Measurements from ENCODE around the gene OLFML2B. TPM values are rescaled to one million over a fixed set of nuclear protein-coding genes. Genes with fewer than 3 reads are reported as not detected.

OLFML2B gene
- total RNA-seq, 2 experiments from 2014 or later: not detected

DNA sequence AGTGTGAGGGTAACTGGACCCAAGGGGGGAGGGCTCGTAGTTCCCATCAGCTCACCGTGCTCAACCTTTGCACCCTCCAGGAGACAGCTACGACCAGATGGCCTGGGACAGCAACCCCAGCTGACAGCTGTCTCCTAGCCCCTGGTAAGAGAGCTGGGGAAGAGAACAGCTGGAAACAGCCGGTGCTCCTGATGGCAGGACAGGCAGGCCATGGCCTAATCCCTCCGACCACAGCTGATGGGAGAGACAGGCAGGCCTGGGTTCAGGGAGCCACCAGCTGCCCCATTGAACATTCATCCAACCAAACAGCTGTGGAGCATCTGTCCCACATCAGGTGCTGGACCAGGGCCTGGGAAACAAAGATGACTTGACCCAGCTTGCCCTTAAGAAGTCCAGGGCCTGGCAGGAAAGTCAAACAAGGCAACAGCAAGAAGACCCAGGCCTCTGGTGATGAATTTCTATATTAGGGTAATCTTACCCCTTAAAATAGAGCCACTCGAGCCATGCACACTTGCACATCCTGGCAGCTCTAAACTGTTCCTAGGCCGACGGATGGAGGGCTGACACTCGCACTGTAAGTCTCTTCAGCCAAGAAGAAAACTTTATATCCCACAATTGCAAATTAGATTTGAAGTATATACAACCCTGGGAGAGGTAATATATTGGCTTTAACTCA lies 12.2 kb downstream of the OLFML2B start:
- CTCF ChIA-PET: interaction anchor here (1.1 kb wide), 1 partner anchor 45 kb away, joined by 3 read pairs; no protein-coding TSS in a partner anchor
- H3K27me3 Mint-ChIP-seq: peaks cover 16% of the 10 kb centered on the region
- H3K4me3 Mint-ChIP-seq: no peak overlapping the region
- no peaks in the 10 kb centered on the region for H3K9me3 Mint-ChIP-seq (ENCODE audit: low read depth)
- ATAC-seq (no peak), DNase-seq (no peak)
- no peak overlapping the region for H3K27ac Mint-ChIP-seq
- no peaks in the 10 kb centered on the region for H3K36me3 Mint-ChIP-seq
- no peaks in the 10 kb centered on the region for H3K4me1 Mint-ChIP-seq

DNA sequence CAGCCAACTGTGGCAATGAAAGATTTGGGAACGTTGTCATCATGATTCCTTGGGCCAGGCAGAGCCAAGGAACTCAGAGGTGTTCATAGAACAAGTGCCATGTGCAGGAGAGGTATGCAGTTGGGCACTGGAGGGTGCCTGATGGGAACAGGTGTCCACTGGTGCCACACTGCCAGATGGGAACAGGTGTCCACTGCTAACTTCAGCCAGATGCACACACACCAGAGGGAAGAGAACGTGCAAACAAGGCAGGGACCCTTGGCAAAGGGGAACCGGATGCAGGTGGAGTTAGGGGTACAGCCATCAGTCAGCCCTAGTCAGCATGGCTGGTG lies 13.5 kb downstream of the OLFML2B start:
- ATAC-seq: no peak

DNA sequence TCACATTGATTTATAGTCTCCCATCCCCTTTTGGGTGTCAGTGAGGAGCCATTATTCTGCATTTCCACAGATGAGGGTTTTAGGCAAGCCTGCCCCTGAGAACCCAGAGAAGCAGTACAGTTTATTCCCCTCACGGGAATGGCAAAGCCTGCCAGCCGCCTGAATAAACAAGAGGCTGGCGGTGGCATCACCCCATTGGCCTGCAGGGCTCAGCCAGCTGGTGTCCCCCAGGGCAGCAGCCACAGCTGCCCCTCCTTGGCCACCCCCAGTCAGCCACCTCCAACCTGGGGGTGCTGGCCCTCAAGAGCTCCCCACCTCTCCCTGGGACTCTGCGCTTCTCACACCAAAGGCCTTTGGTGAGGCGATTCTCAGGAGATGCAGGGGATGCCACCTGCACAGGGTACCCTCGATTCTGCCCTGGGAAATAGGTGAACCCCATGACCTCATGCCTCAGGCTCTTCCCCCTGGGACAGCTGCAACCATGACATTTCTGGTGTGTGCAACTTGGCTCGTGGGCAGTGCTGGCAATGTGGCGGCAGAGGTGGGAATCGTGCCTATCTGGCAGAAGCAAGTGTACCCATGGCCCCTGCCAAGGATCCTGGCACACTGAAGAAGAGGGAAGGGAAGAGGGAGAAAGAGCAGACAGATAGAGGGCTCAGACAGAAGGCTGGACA lies 14.0 kb downstream of the OLFML2B start:
- Mint-ChIP-seq H3K4me1 (no peaks in the 10 kb centered on the region), H3K4me3 (no peak overlapping the region), H3K36me3 (no peaks in the 10 kb centered on the region), H3K27me3 (peaks cover 24% of the 10 kb centered on the region), H3K9me3 (ENCODE audit: low read depth) (no peaks in the 10 kb centered on the region), H3K27ac (no peak overlapping the region)
- CTCF ChIA-PET: no interaction called here
- DNase-seq: no peak
- no peak for ATAC-seq

More for the DNA sequence above, 13.5 kb downstream of the OLFML2B start:
- CTCF ChIA-PET: no interaction called here
- peaks cover 20% of the 10 kb centered on the region for H3K27me3 Mint-ChIP-seq
- H3K4me1 Mint-ChIP-seq: no peaks in the 10 kb centered on the region
- H3K4me3 Mint-ChIP-seq: no peak overlapping the region
- H3K9me3 Mint-ChIP-seq (ENCODE audit: low read depth): no peaks in the 10 kb centered on the region
- DNase-seq: no peak
- H3K36me3 Mint-ChIP-seq: no peaks in the 10 kb centered on the region
- H3K27ac Mint-ChIP-seq: no peak overlapping the region

DNA sequence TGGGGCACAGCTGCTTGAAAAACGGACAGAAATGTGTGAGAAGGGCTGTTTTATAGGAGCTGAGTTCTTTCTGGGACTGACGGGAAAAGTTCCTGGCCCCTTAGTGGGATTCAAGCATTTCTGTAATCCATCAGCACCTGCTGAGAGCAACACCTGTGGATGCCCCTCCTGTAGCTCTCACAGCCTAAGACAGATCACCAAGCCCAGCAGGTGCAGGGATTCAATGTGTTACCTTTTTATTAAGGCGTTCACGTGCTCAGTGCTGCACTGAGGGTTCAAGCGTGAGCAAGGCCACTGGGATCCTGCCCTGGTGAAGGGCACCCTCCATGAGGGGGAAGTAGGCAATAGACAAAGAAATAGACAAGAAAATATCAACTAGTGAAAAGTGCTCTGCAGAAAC lies 14.9 kb downstream of the OLFML2B start:
- no peak for ATAC-seq
- Mint-ChIP-seq H3K27ac (no peak overlapping the region), H3K36me3 (no peaks in the 10 kb centered on the region), H3K27me3 (peaks cover 25% of the 10 kb centered on the region), H3K4me1 (no peaks in the 10 kb centered on the region), H3K9me3 (ENCODE audit: low read depth) (no peaks in the 10 kb centered on the region), H3K4me3 (no peak overlapping the region)
- CTCF ChIA-PET: no interaction called here
- DNase-seq: no peak

DNA sequence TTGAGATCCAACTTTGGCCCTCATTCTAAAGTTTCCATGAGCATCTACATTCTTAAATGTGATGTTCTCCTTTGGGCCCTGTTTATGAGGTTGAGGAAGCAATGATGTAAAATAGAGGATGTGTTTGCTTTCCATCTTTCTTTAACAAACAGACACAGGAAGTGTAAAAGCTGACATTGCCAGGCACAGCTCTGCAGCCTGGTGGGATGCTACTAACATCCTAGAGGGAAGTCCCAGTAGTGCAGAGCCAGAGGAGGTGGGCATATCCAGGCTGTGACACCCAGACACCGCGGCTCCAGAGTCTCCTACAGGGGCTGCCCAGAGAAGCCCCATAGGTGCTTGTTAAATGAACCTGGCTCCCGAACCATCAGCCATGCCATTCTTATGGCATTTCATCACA lies 16.2 kb downstream of the OLFML2B start:
- Mint-ChIP-seq H3K4me3 (no peak overlapping the region), H3K9me3 (ENCODE audit: low read depth) (no peaks in the 10 kb centered on the region), H3K36me3 (no peaks in the 10 kb centered on the region), H3K27me3 (peaks cover 29% of the 10 kb centered on the region), H3K27ac (no peak overlapping the region), H3K4me1 (peaks cover 2% of the 10 kb centered on the region)
- CTCF ChIA-PET: no interaction called here
- no peak for DNase-seq
- ATAC-seq: no peak

DNA sequence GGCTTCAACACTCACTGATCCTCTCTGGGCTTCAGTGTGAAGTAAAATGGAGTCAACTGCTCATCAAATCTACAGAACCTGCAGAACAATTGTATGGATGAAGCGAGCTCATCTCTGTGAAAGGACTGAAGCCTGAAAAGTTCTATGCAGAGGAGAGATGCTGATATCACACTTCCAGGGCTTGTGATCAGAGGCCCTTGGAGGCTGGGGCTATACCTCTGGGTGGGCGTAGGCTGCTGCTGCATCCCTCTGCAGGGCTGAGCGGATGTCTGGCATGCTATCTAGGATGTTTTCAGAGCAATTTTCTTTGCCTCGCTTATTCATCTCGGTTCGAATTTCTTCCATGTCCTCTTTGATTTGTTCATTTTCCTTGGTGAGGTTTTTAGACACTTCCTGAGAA lies 17.6 kb downstream of the OLFML2B start:
- no peaks in the 10 kb centered on the region for H3K36me3 Mint-ChIP-seq
- peaks cover 2% of the 10 kb centered on the region for H3K4me1 Mint-ChIP-seq
- H3K27ac Mint-ChIP-seq: no peak overlapping the region
- no peak for DNase-seq
- CTCF ChIA-PET: no interaction called here
- peaks cover 29% of the 10 kb centered on the region for H3K27me3 Mint-ChIP-seq
- no peaks in the 10 kb centered on the region for H3K9me3 Mint-ChIP-seq (ENCODE audit: low read depth)
- no peak for ATAC-seq
- no peak overlapping the region for H3K4me3 Mint-ChIP-seq

DNA sequence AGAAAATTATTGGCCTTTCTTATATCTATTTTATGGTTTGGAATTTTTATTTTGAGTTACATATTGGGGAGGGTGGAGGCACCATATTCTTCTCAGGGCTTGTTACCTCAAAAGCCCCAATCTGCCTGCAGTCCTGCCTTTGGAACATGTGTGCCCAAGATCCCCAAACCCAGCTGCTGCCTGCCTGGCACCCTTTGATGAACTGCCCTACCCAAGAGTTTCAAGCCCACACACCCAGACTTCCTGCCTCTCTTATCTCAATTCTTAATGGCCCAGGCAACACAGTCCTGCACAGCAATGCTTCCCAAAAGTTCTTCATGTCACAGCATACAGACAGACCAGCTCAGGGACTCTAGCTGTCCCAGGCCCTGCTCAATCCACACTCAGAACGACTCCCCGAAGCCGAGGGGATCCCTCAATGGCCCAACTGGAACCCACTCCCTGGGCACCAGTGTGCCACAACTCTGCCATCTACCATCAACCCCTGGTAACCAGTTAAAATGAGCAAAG lies 19.2 kb downstream of the OLFML2B start:
- Mint-ChIP-seq H3K4me1 (peaks cover 2% of the 10 kb centered on the region), H3K4me3 (no peak overlapping the region), H3K27ac (no peak overlapping the region), H3K9me3 (ENCODE audit: low read depth) (no peaks in the 10 kb centered on the region), H3K36me3 (no peaks in the 10 kb centered on the region), H3K27me3 (peaks cover 29% of the 10 kb centered on the region)
- CTCF ChIA-PET: no interaction called here
- ATAC-seq (no peak), DNase-seq (no peak)

DNA sequence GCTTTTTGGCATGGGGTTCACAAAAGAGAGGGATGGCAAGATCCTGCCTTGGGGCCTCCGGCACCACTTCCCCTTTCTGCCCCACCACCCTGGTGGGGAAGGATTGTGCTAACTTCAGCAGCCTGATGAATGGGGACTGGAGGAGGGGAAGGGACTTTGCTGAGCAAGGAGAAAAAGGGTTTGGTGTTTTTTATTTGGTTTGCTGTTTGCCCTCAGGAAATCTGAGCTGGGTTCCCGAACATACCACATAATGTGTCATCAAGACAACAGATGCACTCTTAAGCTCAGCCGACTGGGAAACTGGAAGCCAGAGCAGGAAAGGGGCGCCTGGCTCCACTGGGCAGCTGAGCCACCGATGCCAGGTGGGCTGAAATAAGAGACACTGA lies 19.8 kb downstream of the OLFML2B start:
- CTCF ChIA-PET: no interaction called here

DNA sequence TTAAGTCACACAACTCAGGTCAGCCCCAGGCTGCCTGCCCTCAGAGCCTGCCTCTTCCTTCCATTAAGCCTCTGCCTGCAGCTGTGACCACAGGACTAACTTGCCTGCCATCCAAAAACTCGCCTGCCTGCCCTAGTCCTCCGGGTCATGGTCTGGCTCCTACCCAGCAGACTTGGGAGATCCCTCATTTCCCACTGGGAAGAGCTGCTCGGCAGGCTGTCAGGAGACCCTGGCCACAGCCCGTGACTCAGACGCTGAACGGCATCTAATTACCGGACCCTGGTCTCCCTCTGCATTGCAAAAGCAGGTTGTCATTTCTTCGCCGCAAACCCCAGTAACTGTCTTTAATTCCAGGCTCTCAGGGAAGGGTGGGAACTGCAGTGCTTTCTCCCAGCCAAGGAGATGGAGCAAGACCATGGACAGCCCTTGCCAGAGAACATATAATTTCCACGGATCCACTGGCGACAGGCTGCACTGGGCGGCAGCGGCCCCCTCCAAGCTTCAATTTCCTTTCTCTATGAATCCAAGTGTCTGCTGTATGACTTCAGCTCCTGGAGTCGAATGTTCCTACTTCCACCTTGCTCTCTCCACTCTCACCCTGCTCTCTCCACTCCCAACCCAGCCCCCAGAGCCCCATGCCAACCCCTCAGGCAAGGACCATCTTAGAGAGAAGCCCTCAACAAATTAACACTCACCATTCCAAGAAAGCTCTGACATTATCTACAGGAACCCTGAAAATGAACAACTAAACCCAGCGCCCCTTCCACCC lies 20.4 kb downstream of the OLFML2B start:
- H3K27me3 Mint-ChIP-seq: peaks cover 29% of the 10 kb centered on the region
- no peak for DNase-seq
- H3K36me3 Mint-ChIP-seq: no peaks in the 10 kb centered on the region
- H3K4me1 Mint-ChIP-seq: peaks cover 2% of the 10 kb centered on the region
- H3K4me3 Mint-ChIP-seq: no peak overlapping the region
- no peak overlapping the region for H3K27ac Mint-ChIP-seq
- no peak for ATAC-seq
- CTCF ChIA-PET: no interaction called here
- H3K9me3 Mint-ChIP-seq (ENCODE audit: low read depth): no peaks in the 10 kb centered on the region

More for the DNA sequence above, 19.8 kb downstream of the OLFML2B start:
- H3K27ac Mint-ChIP-seq: no peak overlapping the region
- H3K36me3 Mint-ChIP-seq: no peaks in the 10 kb centered on the region
- peaks cover 2% of the 10 kb centered on the region for H3K4me1 Mint-ChIP-seq
- H3K27me3 Mint-ChIP-seq: peaks cover 29% of the 10 kb centered on the region
- no peak overlapping the region for H3K4me3 Mint-ChIP-seq
- DNase-seq (no peak), ATAC-seq (no peak)
- no peaks in the 10 kb centered on the region for H3K9me3 Mint-ChIP-seq (ENCODE audit: low read depth)

DNA sequence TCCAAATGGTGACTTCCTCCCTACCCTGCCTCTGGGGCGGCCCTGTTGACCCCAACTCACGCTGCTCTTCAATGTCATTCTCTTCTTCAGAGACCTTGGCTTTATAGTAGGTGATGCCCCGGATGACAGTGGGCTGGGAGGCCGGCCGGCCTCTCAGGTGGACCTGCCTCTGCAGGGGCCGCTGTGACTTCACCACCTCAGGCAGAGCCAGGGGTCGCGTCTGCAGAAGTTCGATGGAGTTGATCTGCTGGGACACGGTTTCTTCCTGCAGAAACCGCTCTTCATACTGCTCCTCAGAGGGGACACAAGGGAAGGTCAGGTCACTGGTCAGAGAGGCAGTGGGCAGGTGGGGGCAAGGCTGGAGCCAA lies 23.6 kb downstream of the OLFML2B start:
- Mint-ChIP-seq H3K36me3 (no peaks in the 10 kb centered on the region), H3K27ac (no peak overlapping the region), H3K9me3 (ENCODE audit: low read depth) (no peaks in the 10 kb centered on the region), H3K27me3 (peaks cover 17% of the 10 kb centered on the region), H3K4me3 (no peak overlapping the region), H3K4me1 (peaks cover 2% of the 10 kb centered on the region)
- DNase-seq: no peak
- ATAC-seq: no peak
- CTCF ChIA-PET: no interaction called here

DNA sequence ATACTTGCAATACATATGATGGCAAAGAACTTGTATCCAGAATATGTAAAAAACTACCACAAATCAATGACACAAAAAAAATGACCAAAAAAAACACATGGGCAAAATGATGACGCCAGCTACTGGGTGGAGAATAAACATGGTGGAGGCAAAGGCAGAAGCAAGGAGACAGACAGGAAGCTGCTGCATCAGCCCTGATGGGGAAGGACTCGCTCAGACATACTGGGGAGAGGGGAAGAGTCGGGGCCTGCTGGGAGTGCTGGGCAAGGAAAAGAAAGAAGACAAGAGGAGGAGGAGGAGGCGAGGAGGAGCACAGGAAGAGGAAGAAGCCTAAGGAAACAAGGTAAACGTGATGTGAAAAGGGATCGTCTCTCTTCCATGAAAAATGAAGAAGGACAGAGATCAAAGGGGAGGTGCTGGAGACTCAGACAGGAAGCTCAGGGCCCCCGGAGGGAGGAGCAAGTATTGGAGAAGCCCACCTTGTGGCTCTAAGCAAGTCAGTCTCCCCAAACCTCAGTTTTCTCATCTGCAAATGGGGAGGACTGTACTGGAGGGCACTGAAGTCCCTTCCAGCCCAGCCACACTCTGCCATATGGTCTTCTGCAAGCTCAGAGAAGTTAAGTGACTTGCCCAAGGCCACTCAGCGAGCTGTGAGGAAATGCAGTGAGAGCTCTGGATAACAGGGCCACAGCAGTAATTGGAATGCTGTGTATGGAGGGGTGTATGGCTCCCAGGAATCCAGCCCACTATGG lies 24.2 kb downstream of the OLFML2B start:
- CTCF ChIA-PET: no interaction called here
- H3K9me3 Mint-ChIP-seq (ENCODE audit: low read depth): no peaks in the 10 kb centered on the region
- H3K4me3 Mint-ChIP-seq: no peak overlapping the region
- no peaks in the 10 kb centered on the region for H3K36me3 Mint-ChIP-seq
- no peak overlapping the region for H3K27ac Mint-ChIP-seq
- DNase-seq (no peak), ATAC-seq (no peak)
- H3K4me1 Mint-ChIP-seq: peaks cover 2% of the 10 kb centered on the region
- H3K27me3 Mint-ChIP-seq: peaks cover 11% of the 10 kb centered on the region

DNA sequence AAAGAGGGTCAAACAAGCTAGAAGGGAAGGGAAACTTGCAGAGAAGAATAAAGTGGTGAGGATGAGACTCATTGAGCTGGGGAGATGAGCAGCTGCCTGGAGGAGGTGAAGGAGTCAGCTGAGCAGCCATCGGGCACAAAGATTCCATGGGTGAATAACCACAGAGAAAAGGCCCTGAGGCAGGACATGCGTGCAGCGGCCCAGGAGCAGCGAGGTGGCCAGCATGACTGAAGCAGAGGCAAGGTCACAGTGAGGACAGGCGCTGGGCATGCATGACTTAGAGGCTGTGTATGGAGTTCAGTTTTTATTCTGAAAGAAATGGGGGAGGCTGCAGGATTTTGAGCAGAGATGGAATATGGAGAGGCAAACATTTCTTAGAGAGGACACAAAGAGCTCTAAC lies 24.9 kb downstream of the OLFML2B start:
- Mint-ChIP-seq H3K27ac (no peak overlapping the region), H3K9me3 (ENCODE audit: low read depth) (no peaks in the 10 kb centered on the region), H3K27me3 (peaks cover 6% of the 10 kb centered on the region), H3K36me3 (no peaks in the 10 kb centered on the region), H3K4me3 (no peak overlapping the region), H3K4me1 (peaks cover 2% of the 10 kb centered on the region)
- CTCF ChIA-PET: no interaction called here
- ATAC-seq: no peak
- DNase-seq: no peak

DNA sequence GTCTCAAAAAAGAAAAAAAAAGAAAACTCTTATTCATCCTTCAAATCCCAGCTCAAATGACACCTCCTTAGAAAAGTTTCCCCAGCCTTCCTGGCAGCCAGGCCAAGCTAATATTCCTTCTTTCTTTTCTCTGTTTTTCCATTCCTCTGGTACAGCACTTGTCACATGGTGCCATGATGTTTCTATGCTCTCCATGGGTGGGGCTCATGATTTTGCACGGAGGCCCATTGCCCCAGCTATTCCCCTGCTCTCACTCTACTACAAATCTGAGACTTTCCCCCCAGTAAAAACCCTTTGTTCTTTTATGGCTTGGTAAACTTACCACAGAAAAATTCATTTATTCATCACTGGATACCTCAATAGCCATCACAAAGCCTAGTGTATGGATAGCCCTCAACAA lies 26.5 kb downstream of the OLFML2B start:
- ATAC-seq: no peak
- Mint-ChIP-seq H3K27me3 (peaks cover 3% of the 10 kb centered on the region), H3K4me3 (no peak overlapping the region), H3K36me3 (no peaks in the 10 kb centered on the region), H3K4me1 (no peaks in the 10 kb centered on the region), H3K27ac (no peak overlapping the region), H3K9me3 (ENCODE audit: low read depth) (no peaks in the 10 kb centered on the region)
- no peak for DNase-seq
- CTCF ChIA-PET: no interaction called here

Measured in activated CD8-positive, alpha-beta memory T cell treated with anti-CD3 and anti-CD28 coated beads, Interleukin-2, amount 10 ng/mL, durations not matched to agents 7 days and 5 days (primary cell).